ENCODE results near the gene MTMR12.

MTMR12 gene

GRCh38 chr5:32279223-32279622, 33.5 kb downstream of the MTMR12 start:
- Mint-ChIP-seq H3K4me1 (peaks cover 61% of the 10 kb centered on the region), H3K27ac (no peak overlapping the region), H3K36me3 (peaks cover 28% of the 10 kb centered on the region)

GRCh38 chr5:32278406-32278805, 34.3 kb downstream of the MTMR12 start:
- H3K4me1 Mint-ChIP-seq, result peaks cover 55% of the 10 kb centered on the region
- H3K27ac Mint-ChIP-seq, result peak overlapping the region; percentile 57
- peaks cover 36% of the 10 kb centered on the region for H3K36me3 Mint-ChIP-seq
- H3K4me3 Mint-ChIP-seq, result peak overlapping the region; percentile 14
- DNase-seq (ENCODE audit: low spot score in 2 of 2) (peak in 1 of 2 donors; percentile 67), ATAC-seq (peak; percentile 72)
- no peaks in the 10 kb centered on the region for H3K9me3 Mint-ChIP-seq

More at GRCh38 chr5:32279223-32279622, 33.5 kb downstream of the MTMR12 start:
- H3K9me3 Mint-ChIP-seq, result no peaks in the 10 kb centered on the region
- ATAC-seq (no peak), DNase-seq (ENCODE audit: low spot score in 2 of 2) (no peak)
- H3K4me3 Mint-ChIP-seq, result no peak overlapping the region

GRCh38 chr5:32277798-32278197, 34.9 kb downstream of the MTMR12 start:
- H3K4me3 Mint-ChIP-seq, result peak overlapping the region; percentile 14
- peak overlapping the region; percentile 57 for H3K27ac Mint-ChIP-seq
- no peak for ATAC-seq
- H3K4me1 Mint-ChIP-seq, result peaks cover 49% of the 10 kb centered on the region
- no peaks in the 10 kb centered on the region for H3K9me3 Mint-ChIP-seq
- no peak for DNase-seq (ENCODE audit: low spot score in 2 of 2)
- peaks cover 42% of the 10 kb centered on the region for H3K36me3 Mint-ChIP-seq

GRCh38 chr5:32276173-32276853, 36.4 kb downstream of the MTMR12 start:
- Mint-ChIP-seq H3K9me3 (no peaks in the 10 kb centered on the region), H3K27ac (peak overlapping the region; percentile 34), H3K4me1 (peaks cover 43% of the 10 kb centered on the region), H3K36me3 (peaks cover 57% of the 10 kb centered on the region), H3K4me3 (no peak overlapping the region)
- DNase-seq (ENCODE audit: low spot score in 2 of 2), result no peak
- no peak for ATAC-seq

- peaks cover 33% of the 10 kb centered on the region for H3K4me1 Mint-ChIP-seq
- ATAC-seq (no peak), DNase-seq (ENCODE audit: low spot score in 2 of 2) (no peak)
- no peak overlapping the region for H3K4me3 Mint-ChIP-seq
- no peaks in the 10 kb centered on the region for H3K9me3 Mint-ChIP-seq
- H3K27ac Mint-ChIP-seq, result no peak overlapping the region
- H3K36me3 Mint-ChIP-seq, result peaks cover 58% of the 10 kb centered on the region
These were observed 37.4 kb downstream of the MTMR12 start for GRCh38 chr5:32275396-32275741.

- ATAC-seq (no peak), DNase-seq (ENCODE audit: low spot score in 2 of 2) (no peak)
- peaks cover 29% of the 10 kb centered on the region for H3K4me1 Mint-ChIP-seq
- no peak overlapping the region for H3K4me3 Mint-ChIP-seq
- H3K36me3 Mint-ChIP-seq, result peaks cover 64% of the 10 kb centered on the region
- H3K27ac Mint-ChIP-seq, result no peak overlapping the region
- H3K9me3 Mint-ChIP-seq, result no peaks in the 10 kb centered on the region
These were observed 38.0 kb downstream of the MTMR12 start for GRCh38 chr5:32274548-32275395.

- Mint-ChIP-seq H3K4me3 (no peak overlapping the region), H3K9me3 (no peaks in the 10 kb centered on the region), H3K36me3 (peaks cover 72% of the 10 kb centered on the region), H3K4me1 (peaks cover 22% of the 10 kb centered on the region), H3K27ac (no peak overlapping the region)
- DNase-seq (ENCODE audit: low spot score in 2 of 2) (no peak), ATAC-seq (no peak)
These were observed 38.9 kb downstream of the MTMR12 start for GRCh38 chr5:32273821-32274220.

- Mint-ChIP-seq H3K36me3 (peaks cover 77% of the 10 kb centered on the region), H3K27ac (peak overlapping the region; percentile 55), H3K9me3 (no peaks in the 10 kb centered on the region), H3K4me1 (peaks cover 13% of the 10 kb centered on the region), H3K4me3 (no peak overlapping the region)
- ATAC-seq (no peak), DNase-seq (ENCODE audit: low spot score in 2 of 2) (no peak)
These were observed 40.0 kb downstream of the MTMR12 start for GRCh38 chr5:32272746-32273145.

- peaks cover 7% of the 10 kb centered on the region for H3K4me1 Mint-ChIP-seq
- DNase-seq (ENCODE audit: low spot score in 2 of 2) (no peak), ATAC-seq (no peak)
- H3K4me3 Mint-ChIP-seq, result no peak overlapping the region
- peak overlapping the region; percentile 66 for H3K27ac Mint-ChIP-seq
- H3K36me3 Mint-ChIP-seq, result peaks cover 95% of the 10 kb centered on the region
- no peaks in the 10 kb centered on the region for H3K9me3 Mint-ChIP-seq
These were observed 41.8 kb downstream of the MTMR12 start for GRCh38 chr5:32270946-32271345.

GRCh38 chr5:32270178-32270577, 42.6 kb downstream of the MTMR12 start:
- no peak for DNase-seq (ENCODE audit: low spot score in 2 of 2)
- Mint-ChIP-seq H3K9me3 (no peaks in the 10 kb centered on the region), H3K4me3 (no peak overlapping the region), H3K4me1 (peaks cover 2% of the 10 kb centered on the region), H3K27ac (no peak overlapping the region), H3K36me3 (peaks cover 96% of the 10 kb centered on the region)
- no peak for ATAC-seq

- Mint-ChIP-seq H3K4me3 (no peak overlapping the region), H3K9me3 (no peaks in the 10 kb centered on the region), H3K4me1 (peaks cover 9% of the 10 kb centered on the region), H3K27ac (no peak overlapping the region), H3K36me3 (peaks cover 96% of the 10 kb centered on the region)
- ATAC-seq (no peak), DNase-seq (ENCODE audit: low spot score in 2 of 2) (no peak)
These were observed 46.8 kb downstream of the MTMR12 start for GRCh38 chr5:32265902-32266301.

GRCh38 chr5:32264957-32265572, 47.7 kb downstream of the MTMR12 start:
- Mint-ChIP-seq H3K4me3 (no peak overlapping the region), H3K36me3 (peaks cover 96% of the 10 kb centered on the region), H3K9me3 (no peaks in the 10 kb centered on the region), H3K4me1 (peaks cover 13% of the 10 kb centered on the region), H3K27ac (no peak overlapping the region)
- DNase-seq (ENCODE audit: low spot score in 2 of 2), result no peak
- no peak for ATAC-seq

- H3K36me3 Mint-ChIP-seq, result peaks cover 99% of the 10 kb centered on the region
- no peak for ATAC-seq
- no peak for DNase-seq (ENCODE audit: low spot score in 2 of 2)
These were observed 49.1 kb downstream of the MTMR12 start for GRCh38 chr5:32263684-32264083.

GRCh38 chr5:32261198-32261597, 51.5 kb downstream of the MTMR12 start:
- H3K4me3 Mint-ChIP-seq, result no peak overlapping the region
- peaks cover 15% of the 10 kb centered on the region for H3K4me1 Mint-ChIP-seq
- no peaks in the 10 kb centered on the region for H3K9me3 Mint-ChIP-seq
- DNase-seq (ENCODE audit: low spot score in 2 of 2) (no peak), ATAC-seq (peak; percentile 85)
- H3K36me3 Mint-ChIP-seq, result peaks cover 99% of the 10 kb centered on the region
- H3K27ac Mint-ChIP-seq, result peak overlapping the region; percentile 66

More at GRCh38 chr5:32263684-32264083, 49.1 kb downstream of the MTMR12 start:
- H3K4me1 Mint-ChIP-seq, result peaks cover 15% of the 10 kb centered on the region
- no peaks in the 10 kb centered on the region for H3K9me3 Mint-ChIP-seq
- no peak overlapping the region for H3K4me3 Mint-ChIP-seq
- no peak overlapping the region for H3K27ac Mint-ChIP-seq

GRCh38 chr5:32259033-32259432, 53.7 kb downstream of the MTMR12 start:
- no peak for ATAC-seq
- no peak for DNase-seq (ENCODE audit: low spot score in 2 of 2)
- H3K27ac Mint-ChIP-seq, result peak overlapping the region; percentile 79
- H3K4me1 Mint-ChIP-seq, result peaks cover 15% of the 10 kb centered on the region
- H3K36me3 Mint-ChIP-seq, result peaks cover 91% of the 10 kb centered on the region
- H3K9me3 Mint-ChIP-seq, result no peaks in the 10 kb centered on the region
- H3K4me3 Mint-ChIP-seq, result no peak overlapping the region

Measured in stimulated activated effector memory CD8-positive, alpha-beta T cell treated with anti-CD3 and anti-CD28 coated beads, Interleukin-12 subunit alpha, Interleukin-12 subunit beta, amount 100 ng/mL, for 72 hours (primary cell).